ENCODE results near the gene HS3ST2.
A peak's percentile ranks its signal among the peaks of the same experiment; 100 is the strongest.

HS3ST2 gene

GRCh38 chr16:22945361-22945760, 131.4 kb downstream of the HS3ST2 start (continued):
- no peak for TF ChIP-seq ZNF561 (tag by site-specific recombination; IDR thresholded peaks at IDR 0.05; ENCODE audit: borderline replicate concordance)
- no peak for TF ChIP-seq HOXA7 (CRISPR knock-in tag; IDR thresholded peaks at IDR 0.05; ENCODE audit: borderline replicate concordance)
- no peak for TF ChIP-seq ZNF701 (tag by site-specific recombination; IDR thresholded peaks at IDR 0.05)
- no peak for TF ChIP-seq ZNF768 (tag by site-specific recombination; IDR thresholded peaks at IDR 0.05)
- TF ChIP-seq GLIS2 (tag by site-specific recombination; IDR thresholded peaks at IDR 0.05) = no peak
- no peak for TF ChIP-seq ZNF133 (tag by site-specific recombination; IDR thresholded peaks at IDR 0.05)

- POLR2A ChIA-PET = no interaction called here
- Histone ChIP-seq H3K4me3 (ENCODE audit: low read depth, low read length) (no peak overlapping the region), H3K27ac (ENCODE audit: extremely low read depth, low read depth, low read length) (no peak overlapping the region), H3K36me3 (ENCODE audit: control insufficient read depth in 2 of 2, insufficient read depth in 1 of 2, low read length in 2 of 2) (no peaks in the 10 kb centered on the region), H3K9me3 (ENCODE audit: control insufficient read depth, insufficient read depth, low read depth, low read length) (no peaks in the 10 kb centered on the region), H3K4me1 (ENCODE audit: control insufficient read depth, insufficient read depth, low read length) (peaks cover 6% of the 10 kb centered on the region; the same call in 1 of the 2 replicates)
- CTCF ChIA-PET = interaction anchor here (0.9 to 1.6 kb wide), 2 partner anchors 11 to 47 kb away, joined by 4 to 6 read pairs; no protein-coding TSS in a partner anchor
- TF ChIP-seq, protein P1, sequence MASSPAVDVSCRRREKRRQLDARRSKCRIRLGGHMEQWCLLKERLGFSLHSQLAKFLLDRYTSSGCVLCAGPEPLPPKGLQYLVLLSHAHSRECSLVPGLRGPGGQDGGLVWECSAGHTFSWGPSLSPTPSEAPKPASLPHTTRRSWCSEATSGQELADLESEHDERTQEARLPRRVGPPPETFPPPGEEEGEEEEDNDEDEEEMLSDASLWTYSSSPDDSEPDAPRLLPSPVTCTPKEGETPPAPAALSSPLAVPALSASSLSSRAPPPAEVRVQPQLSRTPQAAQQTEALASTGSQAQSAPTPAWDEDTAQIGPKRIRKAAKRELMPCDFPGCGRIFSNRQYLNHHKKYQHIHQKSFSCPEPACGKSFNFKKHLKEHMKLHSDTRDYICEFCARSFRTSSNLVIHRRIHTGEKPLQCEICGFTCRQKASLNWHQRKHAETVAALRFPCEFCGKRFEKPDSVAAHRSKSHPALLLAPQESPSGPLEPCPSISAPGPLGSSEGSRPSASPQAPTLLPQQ (tag by site-specific recombination; IDR thresholded peaks at IDR 0.05) = no peak
- no peak for TF ChIP-seq KLF1 (tag by site-specific recombination; IDR thresholded peaks at IDR 0.05)
- 0 out of 2 replicates have a peak, but pooled peaks have one; percentile 10 for TF ChIP-seq ZIC2 (tag by site-specific recombination; IDR thresholded peaks at IDR 0.05)
- TF ChIP-seq ZNF280C (tag by site-specific recombination; IDR thresholded peaks at IDR 0.05) = no peak
These were observed 132.5 kb downstream of the HS3ST2 start for GRCh38 chr16:22946433-22946832.

DNA sequence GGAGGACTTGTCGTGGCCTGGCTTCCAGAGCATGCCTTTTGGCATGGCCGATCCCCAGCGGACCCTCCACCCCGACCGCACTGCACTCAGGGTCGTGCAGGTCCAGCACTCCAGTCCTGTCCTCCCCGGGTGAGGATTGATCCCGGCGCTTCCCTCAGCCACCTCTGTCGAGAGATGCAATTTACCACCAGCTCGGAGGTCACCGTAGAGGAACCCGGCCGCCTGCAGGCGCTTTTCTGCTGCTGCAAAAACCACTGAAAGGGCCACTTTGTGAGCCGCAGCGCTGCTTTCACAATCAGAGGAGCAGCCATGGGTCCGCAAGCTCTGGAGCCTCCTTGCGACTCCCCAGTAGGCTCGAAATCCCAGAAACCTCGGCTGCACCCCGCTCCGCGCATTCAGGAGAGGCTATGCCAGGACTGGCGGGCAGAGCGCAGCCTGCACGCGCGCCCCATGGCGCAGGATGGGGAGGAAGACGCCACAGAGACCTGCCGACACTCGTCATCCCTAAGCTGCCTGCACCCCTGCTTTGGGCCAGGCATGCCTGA, 134.2 kb downstream of the HS3ST2 start:
- Histone ChIP-seq H3K4me3 (ENCODE audit: low read depth, low read length) (no peak overlapping the region), H3K9me3 (ENCODE audit: control insufficient read depth, insufficient read depth, low read depth, low read length) (no peaks in the 10 kb centered on the region), H3K4me1 (ENCODE audit: control insufficient read depth, insufficient read depth, low read length) (no peaks in the 10 kb centered on the region), H3K27ac (ENCODE audit: extremely low read depth, low read depth, low read length) (no peak overlapping the region), H3K36me3 (ENCODE audit: control insufficient read depth in 2 of 2, insufficient read depth in 1 of 2, low read length in 2 of 2) (no peaks in the 10 kb centered on the region)
- TF ChIP-seq ZNF664 (tag by site-specific recombination; IDR thresholded peaks at IDR 0.05) = no peak
- no peak for TF ChIP-seq ZNF785 (tag by site-specific recombination; IDR thresholded peaks at IDR 0.05)
- no peak for TF ChIP-seq GLI4 (tag by site-specific recombination; IDR thresholded peaks at IDR 0.05)
- no peak for TF ChIP-seq KLF1 (tag by site-specific recombination; IDR thresholded peaks at IDR 0.05)
- ChIA-PET POLR2A (interaction anchor here (0.6 kb wide), 1 partner anchor 403 kb away, joined by 3 read pairs; no protein-coding TSS in a partner anchor), CTCF (interaction anchor here (0.7 to 1.5 kb wide), 6 partner anchors 27 to 311 kb away, joined by 3 to 5 read pairs (median 3); no protein-coding TSS in a partner anchor)

DNA sequence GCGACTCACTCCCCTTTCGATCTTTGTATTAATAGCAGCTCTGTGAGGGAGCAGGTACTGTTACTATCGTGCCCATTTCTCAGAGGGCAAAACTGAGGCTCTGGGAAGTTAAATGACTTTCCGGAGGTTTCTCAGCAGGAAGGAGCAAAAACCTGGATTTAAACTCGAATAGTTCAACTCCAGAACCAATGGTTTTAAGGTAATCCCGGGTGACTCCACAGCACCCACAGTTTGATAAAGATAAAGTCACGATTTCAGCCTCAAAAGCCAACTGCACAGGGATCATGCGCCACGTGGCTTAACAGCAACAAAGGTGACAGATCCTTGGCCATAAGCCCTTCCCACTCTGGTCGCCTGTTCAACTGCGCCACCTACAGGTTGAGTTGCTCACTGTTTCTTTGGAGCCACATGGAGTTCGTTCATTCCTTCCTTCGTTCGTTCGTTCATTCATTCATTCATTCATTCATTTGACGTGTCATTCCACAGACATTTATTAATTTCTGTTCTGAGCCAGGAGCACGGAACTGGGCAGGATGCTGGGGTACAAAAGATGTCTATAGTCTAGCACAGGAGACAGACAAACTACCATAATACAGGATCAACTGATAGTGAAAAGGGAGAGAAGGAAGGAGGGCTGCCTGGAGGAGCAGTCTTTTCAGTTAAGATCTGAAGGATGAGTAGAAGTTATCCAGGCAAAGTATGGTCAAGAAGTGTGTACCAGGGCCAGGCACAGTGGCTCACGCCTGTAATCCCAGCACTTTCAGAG, 134.8 kb downstream of the HS3ST2 start:
- H3K4me1 ChIP-seq (ENCODE audit: control insufficient read depth, insufficient read depth, low read length) = no peaks in the 10 kb centered on the region
- ChIA-PET CTCF (interaction anchor here (0.7 to 1.3 kb wide), 5 partner anchors 29 to 597 kb away, joined by 3 to 5 read pairs (median 3); no protein-coding TSS in a partner anchor), POLR2A (no interaction called here)
- H3K4me3 ChIP-seq (ENCODE audit: low read depth, low read length) = no peak overlapping the region
- no peaks in the 10 kb centered on the region for H3K9me3 ChIP-seq (ENCODE audit: control insufficient read depth, insufficient read depth, low read depth, low read length)
- no peaks in the 10 kb centered on the region for H3K36me3 ChIP-seq (ENCODE audit: control insufficient read depth in 2 of 2, insufficient read depth in 1 of 2, low read length in 2 of 2)
- no peak overlapping the region for H3K27ac ChIP-seq (ENCODE audit: extremely low read depth, low read depth, low read length)
- TF ChIP-seq ZNF624 (tag by site-specific recombination; IDR thresholded peaks at IDR 0.05) = no peak
- TF ChIP-seq ZNF514 (tag by site-specific recombination; IDR thresholded peaks at IDR 0.05) = no peak
- TF ChIP-seq ZNF140 (tag by site-specific recombination; IDR thresholded peaks at IDR 0.05) = no peak
- peak; percentile 39; the same call in 1 of the 2 replicates for TF ChIP-seq ZNF324 (tag by site-specific recombination; IDR thresholded peaks at IDR 0.05)
- TF ChIP-seq ZNF341 (tag by site-specific recombination; IDR thresholded peaks at IDR 0.05; ENCODE audit: low read depth) = no peak
- TF ChIP-seq ZNF202 (tag by site-specific recombination; IDR thresholded peaks at IDR 0.05; ENCODE audit: borderline replicate concordance) = no peak
- TF ChIP-seq ZNF580 (tag by site-specific recombination; IDR thresholded peaks at IDR 0.05) = peak; percentile 22; the same call in 1 of the 2 replicates
- TF ChIP-seq ZNF501 (tag by site-specific recombination; IDR thresholded peaks at IDR 0.05) = no peak
- TF ChIP-seq, protein P2, sequence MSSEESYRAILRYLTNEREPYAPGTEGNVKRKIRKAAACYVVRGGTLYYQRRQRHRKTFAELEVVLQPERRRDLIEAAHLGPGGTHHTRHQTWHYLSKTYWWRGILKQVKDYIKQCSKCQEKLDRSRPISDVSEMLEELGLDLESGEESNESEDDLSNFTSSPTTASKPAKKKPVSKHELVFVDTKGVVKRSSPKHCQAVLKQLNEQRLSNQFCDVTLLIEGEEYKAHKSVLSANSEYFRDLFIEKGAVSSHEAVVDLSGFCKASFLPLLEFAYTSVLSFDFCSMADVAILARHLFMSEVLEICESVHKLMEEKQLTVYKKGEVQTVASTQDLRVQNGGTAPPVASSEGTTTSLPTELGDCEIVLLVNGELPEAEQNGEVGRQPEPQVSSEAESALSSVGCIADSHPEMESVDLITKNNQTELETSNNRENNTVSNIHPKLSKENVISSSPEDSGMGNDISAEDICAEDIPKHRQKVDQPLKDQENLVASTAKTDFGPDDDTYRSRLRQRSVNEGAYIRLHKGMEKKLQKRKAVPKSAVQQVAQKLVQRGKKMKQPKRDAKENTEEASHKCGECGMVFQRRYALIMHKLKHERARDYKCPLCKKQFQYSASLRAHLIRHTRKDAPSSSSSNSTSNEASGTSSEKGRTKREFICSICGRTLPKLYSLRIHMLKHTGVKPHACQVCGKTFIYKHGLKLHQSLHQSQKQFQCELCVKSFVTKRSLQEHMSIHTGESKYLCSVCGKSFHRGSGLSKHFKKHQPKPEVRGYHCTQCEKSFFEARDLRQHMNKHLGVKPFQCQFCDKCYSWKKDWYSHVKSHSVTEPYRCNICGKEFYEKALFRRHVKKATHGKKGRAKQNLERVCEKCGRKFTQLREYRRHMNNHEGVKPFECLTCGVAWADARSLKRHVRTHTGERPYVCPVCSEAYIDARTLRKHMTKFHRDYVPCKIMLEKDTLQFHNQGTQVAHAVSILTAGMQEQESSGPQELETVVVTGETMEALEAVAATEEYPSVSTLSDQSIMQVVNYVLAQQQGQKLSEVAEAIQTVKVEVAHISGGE (tag by site-specific recombination; conservative IDR thresholded peaks at IDR 0.05; ENCODE audit: low read depth) = no peak
